ENCODE data around the gene SEM1.
"Not testable (repeated sequence)": the region's sequence is repeated elsewhere in the genome, so short reads cannot be mapped to it uniquely, and the experiment has no call there.

SEM1 gene

DNA sequence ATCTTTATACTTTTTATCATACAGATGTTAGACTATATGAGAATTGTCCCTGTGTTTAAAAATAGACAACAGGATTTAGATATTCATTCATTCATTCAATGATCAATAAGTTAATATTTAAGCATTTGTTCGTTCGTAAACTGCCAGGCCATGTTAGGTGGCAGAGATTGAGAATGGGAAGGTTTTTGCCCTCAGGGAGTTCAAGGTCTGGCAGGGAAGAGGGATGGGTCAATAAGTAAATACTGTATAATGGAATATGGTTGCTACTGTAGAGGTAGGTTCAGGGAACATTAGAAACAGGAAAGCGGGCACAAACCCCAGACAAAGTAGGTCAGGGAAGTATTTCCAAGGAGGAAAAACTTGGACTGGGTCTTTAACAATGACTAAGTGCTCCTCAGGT lies 64.6 kb downstream of the SEM1 start:
- no peak overlapping the region for H3K27ac ChIP-seq
- TF ChIP-seq ZFX (IDR thresholded peaks at IDR 0.05; ENCODE audit: borderline replicate concordance) (no peak), CTCF (IDR thresholded peaks at IDR 0.05) (no peak)

DNA sequence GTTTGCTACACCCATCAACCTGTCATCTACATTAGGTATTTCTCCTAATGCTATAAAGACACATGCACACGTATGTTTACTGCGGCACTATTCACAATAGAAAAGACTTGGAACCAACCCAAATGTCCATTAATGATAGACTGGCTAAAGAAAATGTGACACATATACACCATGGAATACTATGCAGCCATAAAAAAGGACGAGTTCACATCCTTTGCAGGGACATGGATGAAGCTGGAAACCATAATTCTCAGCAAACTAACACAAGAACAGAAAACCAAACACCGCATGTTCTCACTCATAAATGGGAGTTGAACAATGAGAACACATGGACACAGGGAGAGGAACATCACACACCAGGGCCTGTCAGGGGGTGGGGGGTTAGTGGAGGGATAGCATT lies 66.2 kb downstream of the SEM1 start:
- H3K27ac ChIP-seq, result not testable (repeated sequence)

DNA sequence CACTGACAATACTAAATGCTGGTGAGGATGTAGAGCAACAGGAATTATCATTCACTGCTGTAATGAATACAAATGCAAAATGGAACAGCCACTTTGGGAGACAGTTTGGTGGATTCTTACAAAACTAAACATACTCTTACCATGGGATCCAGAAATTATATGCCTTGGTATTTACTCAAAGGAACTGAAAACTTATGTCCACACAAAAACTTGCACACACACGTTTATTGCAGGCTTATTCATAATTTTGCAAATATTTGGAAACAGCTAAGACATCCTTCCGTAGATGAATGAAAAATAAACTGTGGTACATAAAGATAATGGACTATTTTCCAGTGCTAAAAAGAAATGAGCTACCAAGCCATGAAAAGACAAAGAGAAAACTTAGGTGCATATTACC lies 69.6 kb downstream of the SEM1 start:
- TF ChIP-seq CTCF (IDR thresholded peaks at IDR 0.05), result no peak
- no peak for TF ChIP-seq ZFX (IDR thresholded peaks at IDR 0.05; ENCODE audit: borderline replicate concordance)
- no peak overlapping the region for H3K27ac ChIP-seq

Data from 22Rv1 (cell line).